ENCODE data around the gene VSTM1.

- TF ChIP-seq ZBTB33 (IDR thresholded peaks at IDR 0.05), result no peak
- TF ChIP-seq CTCF (IDR thresholded peaks at IDR 0.05; ENCODE audit: low read depth, low read length, missing input control), result no peak
- TF ChIP-seq REST (IDR thresholded peaks at IDR 0.05), result no peak
- TF ChIP-seq HNF4G (IDR thresholded peaks at IDR 0.05), result no peak
- no peak for TF ChIP-seq ATF3 (IDR thresholded peaks at IDR 0.05)
- TF ChIP-seq YY1 (IDR thresholded peaks at IDR 0.05), result no peak
- TF ChIP-seq SP1 (IDR thresholded peaks at IDR 0.05), result no peak
- no peak for TF ChIP-seq JUND (IDR thresholded peaks at IDR 0.05)
- TF ChIP-seq MAX (IDR thresholded peaks at IDR 0.05), result no peak
- no peak for TF ChIP-seq TAF1 (conservative IDR thresholded peaks at IDR 0.05)
Measured at GRCh38 chr19:54104998-54105715, 41.5 kb upstream of the VSTM1 start.
